OCI-LY7 (cell line): ENCODE measurements around the gene CAPS.

Source experiments
- CTCF ChIP-seq: fragments of 200-600 bp; sonication (generic); conservative IDR thresholded peaks from 2 replicates; pipeline ENCODE4 v1.5.1; 2014; ENCODE audit warnings: mild to moderate bottlenecking, antibody characterized with exemption, low read length, moderate library complexity, mixed read lengths
- EZH2phosphoT487 ChIP-seq: fragments of 200-600 bp; sonication (generic); IDR thresholded peaks from 2 replicates; pipeline ENCODE4 v1.6.1; 2018; ENCODE audit warnings: low read depth, borderline replicate concordance, mild to moderate bottlenecking, mixed run types, antibody characterized with exemption, low read length, moderate library complexity, mixed read lengths

- TF ChIP-seq CTCF (no peak), EZH2phosphoT487 (no peak)
Measured at GRCh38 chr19:5900976-5901375, 13.1 kb upstream of the CAPS start.
